NCI-H1092 (cell line): Measurements from ENCODE around the gene DNAJC1.
"Not testable (repeated sequence)": the region's sequence is repeated elsewhere in the genome, so short reads cannot be mapped to it uniquely, and the experiment has no call there.

Experiments
- DNase-seq: peaks from one replicate; lab custom pipeline; 2025; lab: John Stamatoyannopoulos, UW

The DNAJC1 gene

DNA sequence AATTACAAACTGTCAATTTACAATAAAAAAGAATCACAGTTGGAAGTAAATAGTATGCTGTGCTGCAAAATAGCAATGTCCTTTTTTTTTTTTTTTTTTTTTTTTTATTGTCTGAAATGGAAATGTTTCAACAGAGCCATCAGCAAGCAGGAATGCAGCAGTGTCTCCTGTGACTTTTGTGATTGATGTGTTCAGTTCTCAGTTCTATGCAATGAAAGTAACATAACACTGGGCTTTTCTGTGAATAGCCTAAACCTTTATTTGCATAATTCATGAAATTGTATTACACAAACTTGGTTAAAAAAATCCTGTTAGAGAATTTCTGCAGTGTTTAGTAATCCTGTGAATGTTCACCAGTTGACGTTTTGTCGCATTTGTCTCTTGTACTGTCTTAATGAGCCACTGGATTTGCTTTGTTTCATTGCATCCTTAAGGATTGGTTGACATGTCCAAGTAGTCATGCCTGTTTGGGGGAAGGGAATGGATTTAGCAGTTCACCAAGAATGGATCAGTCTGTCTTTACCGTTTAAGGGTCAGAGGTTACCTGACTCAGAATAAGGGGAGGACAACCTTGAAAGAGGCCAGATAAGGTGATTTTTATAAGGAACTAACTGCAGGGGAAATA, 276.8 kb downstream of the DNAJC1 start:
- DNase-seq: no peak

DNA sequence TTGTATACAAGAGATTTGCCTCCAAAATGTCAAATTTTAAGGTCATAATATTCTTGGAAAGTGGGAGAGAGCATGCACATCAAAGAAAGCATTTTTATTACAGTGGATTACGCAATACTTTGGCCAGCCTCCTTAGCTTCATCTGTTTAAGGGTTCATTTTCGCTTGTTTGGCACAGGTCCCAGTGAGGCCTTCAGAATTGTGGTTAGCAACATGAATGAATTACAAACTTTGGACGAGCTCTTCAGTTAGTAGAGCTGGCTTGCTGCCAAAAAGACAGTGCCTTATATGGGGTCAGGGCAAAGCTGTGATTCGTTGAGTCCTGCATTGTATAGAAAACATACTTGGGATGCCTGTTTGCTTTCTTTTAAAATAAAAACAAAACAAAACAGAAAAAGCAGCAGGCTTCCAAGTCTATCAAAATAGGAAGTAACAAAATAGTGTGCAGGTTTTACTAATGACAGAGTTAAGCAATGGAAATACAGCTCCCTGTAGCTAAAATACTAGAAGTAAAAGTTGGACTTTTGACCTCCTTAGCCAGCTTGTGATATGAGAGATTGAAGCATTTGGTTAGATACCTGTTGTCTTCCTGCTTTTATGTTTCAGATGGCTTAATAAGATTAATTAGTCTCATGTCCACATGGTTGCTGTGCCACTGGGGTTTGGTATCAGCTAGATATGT, 278.7 kb downstream of the DNAJC1 start:
- DNase-seq: peak; percentile 96

DNA sequence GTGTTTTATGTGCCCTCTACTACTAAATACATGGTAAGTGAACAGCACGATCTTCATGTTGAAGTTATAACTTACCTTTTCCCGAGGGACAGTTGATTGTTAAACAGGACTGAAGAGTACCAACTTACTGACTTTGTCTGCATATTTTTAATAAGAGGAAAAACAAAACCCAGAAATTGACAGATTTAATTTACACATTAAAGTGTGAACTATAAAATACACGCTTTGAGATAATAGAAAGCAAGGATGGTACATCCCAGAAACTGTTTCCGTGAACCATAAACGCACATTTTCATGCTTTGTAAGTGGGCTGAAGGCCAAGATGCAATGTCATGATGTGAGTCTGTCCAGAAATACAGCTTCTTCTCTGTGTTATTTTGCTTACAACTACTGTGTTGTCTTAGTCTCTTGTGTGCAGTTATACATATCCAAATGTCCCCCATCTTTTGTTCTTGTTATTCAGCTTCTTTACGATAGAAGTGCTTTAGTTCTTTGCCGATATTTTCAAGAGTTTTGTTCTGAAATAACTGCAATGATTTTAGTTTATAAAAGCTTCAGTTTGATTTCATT, 279.4 kb downstream of the DNAJC1 start:
- no peak for DNase-seq

GRCh38 chr10:21722209-21722608, 281.3 kb downstream of the DNAJC1 start:
- DNase-seq: no peak

GRCh38 chr10:21721000-21721665, 282.4 kb downstream of the DNAJC1 start:
- DNase-seq: no peak

DNA sequence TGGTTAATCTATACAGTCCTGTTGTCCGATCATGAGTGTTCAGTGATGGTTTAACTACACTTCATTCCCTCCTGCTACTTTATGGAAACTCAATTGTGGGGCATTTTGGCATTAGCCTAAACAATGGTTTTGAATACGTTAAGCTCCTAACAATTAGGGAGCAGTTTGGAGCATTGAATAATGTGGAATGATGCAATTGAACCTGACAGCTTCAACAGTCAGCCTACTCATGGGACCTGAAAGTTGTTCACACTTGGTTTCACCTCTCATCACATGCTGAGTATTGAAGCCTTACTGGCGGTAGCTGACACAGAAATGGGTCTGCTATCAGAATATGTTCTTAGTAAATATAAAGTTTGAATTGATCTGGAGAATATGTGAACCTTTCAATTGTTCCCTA, 283.4 kb downstream of the DNAJC1 start:
- no peak for DNase-seq

- no peak for DNase-seq
These were observed 284.0 kb downstream of the DNAJC1 start for GRCh38 chr10:21719502-21719901.

- not testable (repeated sequence) for DNase-seq
These were observed 286.0 kb downstream of the DNAJC1 start for GRCh38 chr10:21717437-21718054.

DNA sequence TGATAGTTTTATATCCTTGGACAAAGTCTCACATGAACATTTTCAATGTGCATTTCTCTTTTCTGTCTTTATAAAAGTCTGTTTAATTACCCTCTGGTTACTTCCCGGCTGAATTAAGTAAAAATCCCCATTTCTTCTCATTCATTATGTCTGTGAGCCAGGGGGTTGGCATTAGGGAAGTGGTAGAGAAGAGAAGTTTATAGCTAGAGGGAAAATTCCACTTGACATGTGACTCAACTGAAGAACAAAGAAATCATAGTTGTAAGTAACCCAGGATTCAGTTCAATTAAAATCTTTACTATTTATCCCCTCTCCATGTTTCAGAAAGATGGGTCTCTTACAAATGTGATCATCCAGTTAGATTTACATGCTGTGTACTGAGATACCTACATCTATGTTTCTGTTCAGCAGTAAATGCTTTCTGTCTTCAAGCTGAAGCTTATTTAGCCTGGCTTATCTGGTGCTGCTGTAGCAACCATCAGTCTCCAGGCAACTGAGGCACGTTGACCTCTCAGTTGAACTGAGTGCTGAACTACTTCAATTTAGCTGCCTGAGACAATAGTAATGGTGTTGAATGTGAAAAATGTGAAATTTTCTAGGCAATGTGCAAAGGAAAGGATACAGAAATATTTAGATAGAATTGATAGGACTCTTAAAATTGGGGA, 287.9 kb downstream of the DNAJC1 start:
- no peak for DNase-seq

DNA sequence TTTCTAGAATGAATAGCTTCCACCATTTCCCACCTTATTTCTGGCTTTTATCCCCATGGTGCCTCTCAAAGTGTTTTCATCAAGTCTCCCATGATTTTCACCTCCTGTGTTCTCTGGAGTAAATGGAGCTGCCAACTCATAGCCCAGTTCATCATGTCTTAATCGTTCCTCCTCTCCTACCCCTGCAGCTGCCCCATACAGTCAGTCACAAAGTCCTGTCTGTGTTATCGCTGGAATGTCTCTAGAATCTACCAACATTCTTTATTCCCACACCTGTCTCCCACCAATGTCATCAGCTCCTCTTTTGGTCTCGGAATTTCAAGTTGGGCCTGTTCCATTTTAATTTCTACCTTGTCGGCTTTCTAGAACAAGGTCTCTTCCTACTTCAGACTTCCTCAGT, 290.6 kb downstream of the DNAJC1 start:
- DNase-seq: no peak

GRCh38 chr10:21707498-21707897, 296.0 kb downstream of the DNAJC1 start:
- DNase-seq: no peak
